ENCODE results near the gene DNMT3B. TPM values are rescaled to one million over a fixed set of nuclear protein-coding genes. Genes with fewer than 3 reads are reported as not detected.
"Not testable (repeated sequence)": the region's sequence is repeated elsewhere in the genome, so short reads cannot be mapped to it uniquely, and the experiment has no call there.

Gene DNMT3B
- polyA plus RNA-seq, 12 donors: 3.0 to 5.6 (median 3.9) TPM; not detected in 1

DNA sequence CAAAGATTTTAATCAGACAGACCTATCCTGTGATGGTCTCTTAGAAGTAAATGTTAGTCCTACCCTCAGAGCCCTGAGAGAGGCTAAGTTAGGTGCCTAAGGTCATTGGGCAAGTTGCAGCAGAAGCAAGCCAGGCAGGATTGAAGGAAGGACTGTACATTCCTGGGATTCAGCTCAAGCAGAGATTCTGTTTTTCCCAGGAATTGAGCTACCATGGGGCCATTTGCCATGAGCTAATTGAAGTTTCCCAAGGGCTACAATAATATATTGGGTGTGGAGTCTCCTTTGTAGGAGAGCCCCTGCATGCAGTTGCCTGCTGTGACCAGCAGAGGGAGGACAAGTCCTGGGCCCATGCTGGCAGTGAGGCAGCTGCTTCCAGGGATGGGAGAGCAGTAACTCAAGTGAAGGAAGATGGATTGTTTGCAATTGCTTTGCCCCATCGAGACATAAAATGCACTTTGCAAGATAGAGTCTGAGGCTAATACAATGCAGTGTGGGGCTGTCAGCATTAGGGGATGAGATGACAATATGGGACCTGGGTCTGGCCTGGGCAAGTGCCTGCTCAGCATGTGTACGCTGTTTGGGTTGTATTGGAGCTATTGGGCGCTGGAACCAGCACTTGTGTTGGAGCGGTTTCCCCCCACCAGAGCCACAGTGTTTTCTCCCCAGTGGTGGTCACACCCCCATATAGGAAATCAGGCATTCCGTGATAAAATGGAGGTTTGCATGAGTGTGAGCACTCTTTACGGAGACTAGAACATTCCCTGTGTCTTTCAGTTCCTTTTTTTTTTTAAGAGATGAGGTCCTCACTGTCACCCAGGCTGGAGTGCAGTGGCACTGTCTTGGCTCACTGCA is 27.9 kb downstream of the DNMT3B start:
- peak; percentile 74 for DNase-seq

DNA sequence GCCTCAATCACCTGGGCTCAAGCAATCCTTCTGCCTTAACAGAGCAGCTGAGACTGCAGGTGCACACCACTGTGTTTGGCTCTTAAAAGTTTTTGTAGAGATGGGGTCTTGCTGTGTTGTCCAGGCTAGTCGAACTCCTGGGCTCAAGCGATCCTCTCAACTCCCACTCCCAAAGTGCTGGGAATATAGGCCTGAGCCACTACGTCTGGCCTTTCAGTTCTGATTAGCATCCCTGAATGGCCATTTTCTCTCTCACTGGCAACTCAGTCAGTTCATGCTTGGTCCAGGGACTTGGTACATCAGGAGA is 28.5 kb downstream of the DNMT3B start:
- no peak for DNase-seq

DNA sequence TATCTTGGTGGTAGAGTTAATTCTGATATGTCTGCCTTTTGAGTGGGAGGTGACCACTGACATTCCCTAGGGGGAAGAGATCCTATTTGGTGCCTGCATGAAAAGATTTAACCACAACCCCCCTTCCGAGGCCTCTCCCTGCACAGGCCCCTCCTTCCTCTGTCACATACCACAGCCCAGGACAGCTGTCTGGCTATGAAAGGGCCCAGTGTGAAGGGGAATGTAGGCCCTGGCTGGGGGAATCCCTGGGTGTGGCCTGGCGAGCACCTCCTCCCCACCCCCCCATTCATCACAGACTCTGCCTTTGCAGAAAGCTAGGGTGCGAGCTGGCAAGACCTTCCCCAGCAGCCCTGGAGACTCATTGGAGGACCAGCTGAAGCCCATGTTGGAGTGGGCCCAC is 30.1 kb downstream of the DNMT3B start:
- DNase-seq: no peak

- no peak for DNase-seq
Measured at GRCh38 chr20:32792731-32793458, 30.7 kb downstream of the DNMT3B start.

GRCh38 chr20:32796383-32796948 is 34.3 kb downstream of the DNMT3B start:
- DNase-seq: no peak

DNA sequence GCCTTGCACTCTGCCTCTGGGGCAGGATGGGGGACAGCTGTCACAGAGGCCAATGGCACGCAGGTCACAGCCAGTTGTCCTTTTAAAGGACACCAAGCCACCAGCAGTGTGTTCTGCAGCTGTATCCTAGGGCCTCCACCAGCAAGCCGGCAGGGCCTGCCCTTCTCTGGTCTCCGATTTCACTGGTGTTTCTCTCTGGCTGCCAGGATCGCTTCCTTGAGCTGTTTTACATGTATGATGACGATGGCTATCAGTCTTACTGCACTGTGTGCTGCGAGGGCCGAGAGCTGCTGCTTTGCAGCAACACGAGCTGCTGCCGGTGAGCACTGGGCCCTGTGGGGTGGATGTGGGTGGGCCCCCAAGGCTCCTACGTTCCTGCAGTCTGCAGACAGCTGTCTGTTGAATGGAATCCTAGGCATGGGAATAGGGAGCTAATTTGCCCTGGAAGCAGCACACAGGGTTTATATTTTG is 34.8 kb downstream of the DNMT3B start:
- DNase-seq: peak; percentile 31

DNA sequence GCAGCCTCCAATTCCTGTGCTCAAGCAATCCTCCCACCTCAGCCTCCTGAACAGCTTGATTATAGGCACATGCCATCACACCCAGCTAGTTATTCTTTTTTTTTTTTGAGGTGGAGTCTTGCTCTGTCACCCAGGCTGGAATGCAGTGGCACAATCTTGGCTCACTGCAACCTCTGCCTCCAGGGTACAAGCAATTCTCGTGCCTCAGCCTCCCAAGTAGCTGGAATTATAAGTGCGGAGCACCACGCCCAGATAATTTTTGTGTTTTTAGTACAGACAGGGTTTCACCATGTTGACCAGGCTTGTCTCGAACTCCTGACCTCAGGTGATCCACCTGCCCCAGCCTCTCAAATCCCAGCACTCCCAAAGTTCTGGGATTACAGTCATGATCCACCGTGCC is 35.4 kb downstream of the DNMT3B start:
- DNase-seq: not testable (repeated sequence)

DNA sequence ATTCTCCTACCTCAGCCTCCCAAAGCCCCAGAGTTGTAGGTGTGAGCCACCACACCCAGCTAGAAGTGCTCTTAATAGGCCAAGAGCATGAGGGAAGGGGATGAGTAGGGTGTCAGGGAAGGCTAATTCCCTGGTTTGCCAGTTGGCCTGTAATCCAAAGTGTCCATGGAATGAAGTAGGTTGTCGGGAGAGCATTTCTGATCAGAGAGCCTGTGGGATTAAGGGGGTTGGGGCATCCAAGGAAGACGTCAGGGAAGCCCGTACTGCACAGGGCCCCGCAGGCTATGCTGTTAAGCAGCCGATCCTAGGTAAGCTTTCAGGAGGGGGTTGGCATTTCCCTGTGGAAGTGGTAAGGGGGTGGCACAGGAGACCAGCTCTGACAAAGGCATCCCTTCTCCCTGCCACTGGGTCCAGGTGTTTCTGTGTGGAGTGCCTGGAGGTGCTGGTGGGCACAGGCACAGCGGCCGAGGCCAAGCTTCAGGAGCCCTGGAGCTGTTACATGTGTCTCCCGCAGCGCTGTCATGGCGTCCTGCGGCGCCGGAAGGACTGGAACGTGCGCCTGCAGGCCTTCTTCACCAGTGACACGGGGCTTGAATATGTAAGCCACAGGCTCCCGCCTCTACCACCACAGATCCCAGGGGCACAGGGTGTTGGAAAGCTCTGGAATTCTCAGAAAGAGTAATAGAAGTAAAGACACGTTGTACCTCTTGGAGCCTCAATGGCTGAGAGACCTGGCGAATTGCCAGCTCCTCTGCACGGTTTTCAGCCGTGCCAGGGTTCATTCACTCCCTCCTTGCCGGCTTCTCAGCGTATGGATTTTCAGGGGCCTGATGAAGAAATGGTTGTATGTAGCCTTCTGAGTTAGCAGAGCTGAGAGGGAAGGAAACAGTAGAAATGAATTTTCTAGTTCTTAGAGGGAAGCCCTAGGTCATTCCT is 36.1 kb downstream of the DNMT3B start:
- no peak for DNase-seq

GRCh38 chr20:32803092-32803491 is 40.9 kb downstream of the DNMT3B start:
- DNase-seq: no peak

DNA sequence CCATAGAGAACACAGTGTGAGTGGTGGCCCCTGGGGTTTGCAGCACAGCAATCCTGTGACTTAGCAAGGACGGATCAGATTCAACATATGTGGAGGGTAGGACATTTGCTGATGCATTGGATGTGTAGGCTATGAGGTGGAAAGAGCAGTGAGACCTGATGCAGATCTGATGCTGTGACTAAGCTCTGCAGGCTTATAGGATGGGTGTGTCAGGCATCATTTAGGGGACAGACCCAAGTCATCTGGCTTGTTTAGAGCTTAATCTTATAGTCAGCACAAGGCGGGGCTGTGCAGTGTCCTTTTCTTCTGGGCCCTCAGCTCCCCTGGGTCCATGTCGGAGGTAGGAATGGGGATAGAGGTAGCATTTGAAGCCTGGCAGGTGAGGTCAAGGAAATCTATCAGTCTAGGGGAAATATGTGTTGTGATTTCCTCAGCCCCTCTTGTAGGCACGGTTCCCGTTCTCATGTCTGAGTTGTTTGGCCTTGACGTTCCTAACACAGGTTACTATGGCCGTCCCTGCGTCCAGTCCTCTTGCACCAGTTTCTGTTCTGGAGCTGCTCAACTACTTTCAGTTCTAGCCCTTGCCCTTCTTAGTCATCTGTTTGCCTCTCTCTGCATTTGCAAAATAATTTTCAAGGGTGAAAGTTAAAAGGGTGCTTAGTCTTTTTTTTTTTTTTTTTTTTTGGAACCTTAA is 42.0 kb downstream of the DNMT3B start:
- no peak for DNase-seq

- DNase-seq: no peak
Measured at GRCh38 chr20:32804817-32805216, 42.6 kb downstream of the DNMT3B start.

DNA sequence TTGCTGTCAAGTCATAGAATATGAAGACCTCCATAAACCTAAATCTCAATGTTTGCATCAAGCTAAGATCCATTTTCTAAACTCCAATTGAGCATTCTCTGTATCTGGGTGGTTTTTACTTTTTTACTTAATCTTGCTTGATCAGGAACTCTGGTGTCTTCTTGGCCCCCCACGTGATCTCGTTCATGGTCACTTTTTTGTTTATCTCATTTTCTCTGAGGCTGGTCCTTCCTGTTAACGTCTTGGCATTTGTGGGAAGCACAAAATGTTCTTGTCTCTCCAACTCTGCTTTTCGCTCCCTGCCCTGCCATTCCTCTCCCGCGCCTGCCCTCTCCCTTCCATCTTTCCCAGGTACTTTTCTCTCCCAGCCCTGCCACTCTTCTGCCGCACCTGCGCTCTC is 43.5 kb downstream of the DNMT3B start:
- no peak for DNase-seq

- DNase-seq: no peak
Measured at GRCh38 chr20:32806356-32806755, 44.2 kb downstream of the DNMT3B start.

GRCh38 chr20:32807706-32808105 is 45.5 kb downstream of the DNMT3B start:
- DNase-seq: no peak

DNA sequence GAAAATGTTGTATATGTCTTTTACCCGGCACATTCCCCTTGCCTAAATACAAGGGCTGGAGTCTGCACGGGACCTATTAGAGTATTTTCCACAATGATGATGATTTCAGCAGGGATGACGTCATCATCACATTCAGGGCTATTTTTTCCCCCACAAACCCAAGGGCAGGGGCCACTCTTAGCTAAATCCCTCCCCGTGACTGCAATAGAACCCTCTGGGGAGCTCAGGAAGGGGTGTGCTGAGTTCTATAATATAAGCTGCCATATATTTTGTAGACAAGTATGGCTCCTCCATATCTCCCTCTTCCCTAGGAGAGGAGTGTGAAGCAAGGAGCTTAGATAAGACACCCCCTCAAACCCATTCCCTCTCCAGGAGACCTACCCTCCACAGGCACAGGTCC is 46.3 kb downstream of the DNMT3B start:
- no peak for DNase-seq

DNA sequence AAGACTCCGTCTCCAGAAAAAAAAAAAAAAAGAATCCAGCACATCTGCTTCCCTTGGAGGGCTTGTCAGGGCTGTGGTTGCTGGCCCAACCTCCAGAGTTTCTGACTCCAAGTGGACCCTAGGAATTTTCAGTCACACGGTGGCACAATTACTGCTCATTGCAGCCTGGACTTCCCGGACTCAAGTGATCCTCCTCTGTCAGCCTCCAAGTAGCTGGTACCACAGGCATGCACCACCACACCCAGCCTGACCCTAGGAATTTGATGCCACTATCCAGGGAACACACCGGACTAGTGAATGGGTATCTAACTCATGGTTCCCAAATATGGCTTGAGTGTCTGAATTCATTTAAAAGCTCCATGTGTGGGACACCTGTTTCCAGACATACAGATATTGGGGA is 47.7 kb downstream of the DNMT3B start:
- no peak for DNase-seq

DNA sequence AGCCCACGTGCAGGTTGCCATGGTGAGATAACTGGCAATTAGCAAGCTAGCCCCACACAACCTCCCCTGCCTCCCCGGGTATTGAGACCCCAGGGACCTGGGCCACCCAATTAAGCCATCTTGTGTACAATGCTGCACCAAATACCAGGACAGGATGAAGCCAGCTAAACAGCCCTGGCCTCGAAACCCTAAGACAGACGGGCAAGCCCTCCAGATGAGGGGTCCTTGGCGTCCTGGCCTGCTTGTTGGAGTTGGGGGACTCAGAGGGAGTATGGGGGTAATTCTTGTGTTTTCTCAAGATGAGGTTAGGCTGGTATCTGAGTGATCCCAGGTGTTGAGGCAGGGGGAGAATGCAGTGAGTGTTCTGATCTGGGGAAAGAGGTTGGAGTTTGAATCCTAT is 48.8 kb downstream of the DNMT3B start:
- DNase-seq: no peak

GRCh38 chr20:32811886-32812285 is 49.7 kb downstream of the DNMT3B start:
- DNase-seq: no peak

GRCh38 chr20:32819992-32820697 is 58.0 kb downstream of the DNMT3B start:
- DNase-seq: peak; percentile 68

GRCh38 chr20:32820698-32821377 is 58.7 kb downstream of the DNMT3B start:
- DNase-seq: no peak

All from muscle of arm (tissue), 12 donors.